GM12873 (cell line): Measurements from ENCODE around the gene TFPT.

Experiments used
- CTCF ChIP-seq: IDR thresholded peaks from 2 replicates; pipeline ENCODE4 v1.5.1; 2012; ENCODE audit warnings: low read depth, mild to moderate bottlenecking, moderate library complexity, low read length, control low read depth; ENCODE audit not compliant: insufficient read depth; ENCODE audit errors: missing control alignments

Gene TFPT

GRCh38 chr19:54108496-54108895 is 7.0 kb downstream of the TFPT start:
- TF ChIP-seq CTCF, result no peak

- TF ChIP-seq CTCF, result no peak
Observed at GRCh38 chr19:54107876-54108490, 7.5 kb downstream of the TFPT start.

- no peak for TF ChIP-seq CTCF
Observed at GRCh38 chr19:54106716-54107115, 8.7 kb downstream of the TFPT start.

GRCh38 chr19:54105796-54106195 is 9.7 kb downstream of the TFPT start:
- TF ChIP-seq CTCF, result no peak

- TF ChIP-seq CTCF, result no peak
Observed at GRCh38 chr19:54104998-54105715, 10.3 kb downstream of the TFPT start.

GRCh38 chr19:54102421-54103169 is 12.9 kb downstream of the TFPT start, which contains the start of gene NDUFA3:
NDUFA3 (plus strand) TSS chr19:54102855; CDS start chr19:54102879, 24 bp downstream.
- no peak for TF ChIP-seq CTCF

GRCh38 chr19:54100561-54100960 is 14.9 kb downstream of the TFPT start, which contains the start of gene OSCAR:
OSCAR (minus strand) TSS chr19:54100803; CDS start chr19:54100792, 11 bp downstream.
- no peak for TF ChIP-seq CTCF
